ENCODE data around the gene CCDC88C. TPM values are rescaled to one million over a fixed set of nuclear protein-coding genes. Genes with fewer than 3 reads are reported as not detected.
"Not testable (repeated sequence)": the region's sequence is repeated elsewhere in the genome, so short reads cannot be mapped to it uniquely, and the experiment has no call there.

Gene CCDC88C
- total RNA-seq, 1 donor: under 0.01 TPM

DNA sequence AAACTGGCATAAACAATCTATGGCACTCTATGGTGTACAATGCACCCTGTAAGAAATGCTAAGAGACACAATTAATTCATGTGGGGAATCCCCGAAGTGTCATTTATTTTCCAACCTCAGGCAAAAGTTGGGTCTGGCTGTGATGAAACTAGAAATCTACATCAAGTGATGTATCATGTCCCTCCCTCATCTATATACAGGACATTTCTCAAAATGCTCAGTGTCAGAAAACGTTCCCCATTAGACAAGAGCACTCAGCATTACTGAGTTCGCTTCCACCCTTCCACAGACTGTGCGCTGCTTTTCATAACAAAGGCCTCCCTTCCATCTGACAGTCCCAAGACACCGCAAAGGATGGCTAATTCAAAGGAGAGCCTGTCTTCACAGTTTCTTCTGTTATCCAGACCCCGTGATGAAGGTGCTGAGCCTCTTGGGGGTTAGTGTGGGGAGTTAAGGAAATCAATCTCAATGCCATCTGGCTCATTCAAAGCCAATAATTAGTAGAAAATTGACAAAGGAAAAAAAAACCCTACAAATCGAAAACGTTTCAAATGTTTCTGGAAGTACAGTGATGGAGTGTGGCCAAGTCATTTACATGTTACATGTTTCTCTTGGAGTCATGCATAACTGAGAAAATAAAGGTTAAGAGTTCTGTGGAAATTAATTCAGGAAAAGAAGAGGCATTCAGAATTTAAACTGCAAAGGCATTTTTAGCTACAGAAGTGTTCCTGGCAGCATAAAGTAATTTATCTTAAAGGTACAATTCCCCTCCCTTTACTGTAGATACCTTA is 7.5 kb downstream of the CCDC88C start:
- H3K4me3 ChIP-seq (ENCODE audit: low read depth, low read length): no peak overlapping the region
- TF ChIP-seq, protein P1, sequence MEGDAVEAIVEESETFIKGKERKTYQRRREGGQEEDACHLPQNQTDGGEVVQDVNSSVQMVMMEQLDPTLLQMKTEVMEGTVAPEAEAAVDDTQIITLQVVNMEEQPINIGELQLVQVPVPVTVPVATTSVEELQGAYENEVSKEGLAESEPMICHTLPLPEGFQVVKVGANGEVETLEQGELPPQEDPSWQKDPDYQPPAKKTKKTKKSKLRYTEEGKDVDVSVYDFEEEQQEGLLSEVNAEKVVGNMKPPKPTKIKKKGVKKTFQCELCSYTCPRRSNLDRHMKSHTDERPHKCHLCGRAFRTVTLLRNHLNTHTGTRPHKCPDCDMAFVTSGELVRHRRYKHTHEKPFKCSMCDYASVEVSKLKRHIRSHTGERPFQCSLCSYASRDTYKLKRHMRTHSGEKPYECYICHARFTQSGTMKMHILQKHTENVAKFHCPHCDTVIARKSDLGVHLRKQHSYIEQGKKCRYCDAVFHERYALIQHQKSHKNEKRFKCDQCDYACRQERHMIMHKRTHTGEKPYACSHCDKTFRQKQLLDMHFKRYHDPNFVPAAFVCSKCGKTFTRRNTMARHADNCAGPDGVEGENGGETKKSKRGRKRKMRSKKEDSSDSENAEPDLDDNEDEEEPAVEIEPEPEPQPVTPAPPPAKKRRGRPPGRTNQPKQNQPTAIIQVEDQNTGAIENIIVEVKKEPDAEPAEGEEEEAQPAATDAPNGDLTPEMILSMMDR (IDR thresholded peaks at IDR 0.05; ENCODE audit: insufficient read depth, low read length): no peak
- no peak for DNase-seq (ENCODE audit: low read depth)

DNA sequence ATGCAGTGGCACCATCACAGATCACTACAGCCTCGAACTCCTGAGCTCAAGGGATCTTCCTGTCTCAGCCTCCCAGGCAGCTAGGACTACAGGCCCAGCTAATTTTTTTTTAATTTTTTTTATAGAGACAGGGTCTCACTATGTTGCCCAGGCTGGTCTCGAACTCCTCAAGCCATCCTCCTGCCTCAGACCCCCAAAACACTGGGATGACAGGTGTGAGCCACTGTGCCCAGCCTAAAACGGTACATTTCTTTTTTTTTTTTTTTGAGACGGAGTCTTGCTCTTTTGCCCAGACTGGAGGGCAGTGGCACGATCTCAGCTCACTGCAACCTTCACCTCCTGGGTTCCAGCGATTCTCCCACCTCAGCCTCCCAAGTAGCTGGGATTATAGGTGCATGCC is 8.4 kb downstream of the CCDC88C start:
- H3K4me3 ChIP-seq (ENCODE audit: low read depth, low read length); DNase-seq (ENCODE audit: low read depth): not testable (repeated sequence)

DNA sequence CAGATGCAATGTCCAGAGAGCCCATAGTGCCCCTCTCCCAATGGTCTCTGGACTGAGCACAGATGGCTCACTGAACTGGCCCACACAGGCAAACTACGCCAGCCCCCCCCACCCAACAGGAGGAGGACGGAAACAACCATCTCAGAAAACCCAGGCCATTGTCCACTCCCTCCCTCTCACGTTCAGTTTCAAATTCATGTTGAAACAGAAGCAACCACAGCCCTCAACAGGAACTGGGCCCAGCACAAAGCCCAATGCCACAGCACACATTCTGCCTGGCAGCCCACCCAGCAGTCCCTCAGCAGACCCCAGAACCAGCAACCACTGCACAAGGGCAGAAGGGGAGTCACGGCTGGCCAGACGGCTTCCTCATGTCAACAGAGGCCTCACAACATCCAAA is 10.6 kb downstream of the CCDC88C start:
- H3K4me3 ChIP-seq (ENCODE audit: low read depth, low read length): no peak overlapping the region
- no peak for DNase-seq (ENCODE audit: low read depth)
- TF ChIP-seq, protein P1 (IDR thresholded peaks at IDR 0.05; ENCODE audit: insufficient read depth, low read length): no peak

DNA sequence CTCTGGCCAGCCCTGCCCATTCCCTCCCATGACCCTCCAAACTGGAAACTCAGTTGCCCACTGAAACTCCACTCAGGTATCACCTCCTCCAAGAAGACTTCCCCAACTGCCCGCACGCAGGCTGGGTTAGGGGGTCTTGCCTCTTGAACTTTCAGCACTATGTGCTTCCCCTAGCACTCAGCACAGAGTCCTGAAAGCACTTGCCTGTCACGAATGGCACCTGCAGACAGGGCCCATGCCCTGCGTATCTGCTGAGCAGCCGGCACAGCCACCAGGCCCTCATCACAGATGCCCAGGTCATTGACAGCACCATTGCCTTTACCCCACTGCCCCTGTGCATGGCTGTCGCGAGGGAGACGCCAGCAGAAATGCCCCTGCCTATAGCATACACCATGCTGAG is 11.2 kb downstream of the CCDC88C start:
- TF ChIP-seq, protein P1 (IDR thresholded peaks at IDR 0.05; ENCODE audit: insufficient read depth, low read length): no peak
- DNase-seq (ENCODE audit: low read depth): no peak
- no peak overlapping the region for H3K4me3 ChIP-seq (ENCODE audit: low read depth, low read length)

DNA sequence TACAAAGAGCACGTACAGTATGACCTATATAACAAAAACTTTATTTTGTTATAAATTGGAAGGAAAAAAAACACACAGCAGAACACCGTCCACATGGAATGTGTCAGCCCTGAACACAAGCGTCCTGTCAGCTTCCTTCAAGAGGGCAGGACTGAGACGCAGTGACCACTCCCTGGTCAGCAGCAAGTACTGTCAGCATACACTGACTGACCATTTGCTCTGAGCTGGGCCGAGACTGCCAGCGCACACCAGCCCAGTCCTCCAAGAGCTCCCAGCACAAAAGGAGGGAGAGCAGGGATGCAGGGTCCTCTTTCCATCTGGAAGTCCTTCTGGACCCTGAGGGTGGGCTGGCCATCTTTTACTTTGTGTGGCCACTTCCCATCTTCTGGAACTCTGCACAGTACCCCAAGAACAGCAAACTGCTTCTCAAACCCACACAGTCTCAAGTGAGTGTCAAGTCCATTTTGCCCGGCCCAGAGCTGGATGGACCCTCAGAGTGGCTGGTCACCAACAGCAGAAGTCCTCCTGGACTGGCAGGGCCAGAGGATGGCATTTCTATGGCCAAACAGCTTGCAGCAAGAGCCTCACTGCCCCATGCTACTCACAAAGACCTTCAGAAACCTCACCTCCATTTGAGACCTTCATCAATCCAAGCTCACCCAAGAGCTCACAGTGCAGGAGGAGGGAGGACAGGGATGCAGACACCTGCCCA is 11.7 kb downstream of the CCDC88C start:
- no peak overlapping the region for H3K4me3 ChIP-seq (ENCODE audit: low read depth, low read length)
- no peak for DNase-seq (ENCODE audit: low read depth)
- TF ChIP-seq, protein P1 (IDR thresholded peaks at IDR 0.05; ENCODE audit: insufficient read depth, low read length): no peak

DNA sequence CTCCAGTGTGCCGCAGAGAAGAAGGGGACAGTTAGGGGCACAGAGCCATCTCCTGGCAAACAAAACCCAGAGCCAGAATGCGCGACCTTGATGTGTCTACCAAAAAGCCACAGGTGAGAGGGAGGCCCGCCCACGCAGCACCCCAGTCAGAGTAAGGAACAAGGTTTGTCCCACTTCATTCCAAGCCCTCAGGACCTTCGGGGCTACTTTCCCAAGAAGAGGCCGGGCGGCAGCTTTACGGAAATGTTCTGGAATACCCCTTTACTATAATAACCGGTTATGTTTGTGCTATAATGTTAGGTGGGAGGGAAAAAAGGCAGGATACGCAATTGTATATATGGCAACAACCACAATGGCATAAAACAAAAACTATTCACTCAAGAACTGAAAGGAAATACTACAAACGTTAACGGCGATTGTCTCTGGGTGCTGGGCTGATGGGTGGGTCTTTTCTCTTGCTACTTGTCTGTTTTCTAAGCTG is 12.3 kb downstream of the CCDC88C start:
- TF ChIP-seq, protein P1 (IDR thresholded peaks at IDR 0.05; ENCODE audit: insufficient read depth, low read length): no peak

More for the DNA sequence above, 12.3 kb downstream of the CCDC88C start:
- DNase-seq (ENCODE audit: low read depth): no peak
- H3K4me3 ChIP-seq (ENCODE audit: low read depth, low read length): no peak overlapping the region

Data from fibroblast of the aortic adventitia (primary cell).